Ishikawa (cell line): ENCODE results near the gene NTM.

Experiments used
- CEBPB ChIP-seq: IDR thresholded peaks from 2 replicates; pipeline ENCODE4 v1.6.1; 2012
- CREB1 ChIP-seq: IDR thresholded peaks from 2 replicates; pipeline ENCODE4 v1.6.1; 2012; ENCODE audit warnings: low read depth
- EGR1 ChIP-seq: IDR thresholded peaks from 2 replicates; pipeline ENCODE4 v1.6.1; 2012
- EP300 ChIP-seq: IDR thresholded peaks from 2 replicates; pipeline ENCODE4 v1.6.1; 2012; ENCODE audit warnings: borderline replicate concordance
- FOXM1 ChIP-seq: IDR thresholded peaks from 2 replicates; pipeline ENCODE4 v1.6.1; 2012; ENCODE audit warnings: low read depth, borderline replicate concordance
- MAX ChIP-seq: IDR thresholded peaks from 2 replicates; pipeline ENCODE4 v1.6.1; 2012
- NFIC ChIP-seq: IDR thresholded peaks from 2 replicates; pipeline ENCODE4 v1.6.1; 2012
- RAD21 ChIP-seq: IDR thresholded peaks from 2 replicates; pipeline ENCODE4 v1.6.1; 2012; ENCODE audit warnings: low read depth
- TAF1 ChIP-seq: IDR thresholded peaks from 2 replicates; pipeline ENCODE4 v1.6.1; 2012; ENCODE audit warnings: low read depth, mild to moderate bottlenecking
- TCF12 ChIP-seq: IDR thresholded peaks from 2 replicates; pipeline ENCODE4 v1.6.1; 2012; ENCODE audit warnings: low read depth
- TEAD4 ChIP-seq: IDR thresholded peaks from 2 replicates; pipeline ENCODE4 v1.6.1; 2012
- USF1 ChIP-seq: IDR thresholded peaks from 2 replicates; pipeline ENCODE4 v1.6.1; 2012
- YY1 ChIP-seq: IDR thresholded peaks from 2 replicates; pipeline ENCODE4 v1.6.1; 2012; ENCODE audit warnings: low read depth
- ZBTB7A ChIP-seq: IDR thresholded peaks from 2 replicates; pipeline ENCODE4 v1.6.1; 2012; ENCODE audit warnings: low read depth
- TF ChIP-seq, protein P1 (sequence below): IDR thresholded peaks from 2 replicates; pipeline ENCODE4 v1.6.1; 2012; ENCODE audit warnings: low read depth, mild to moderate bottlenecking

The NTM gene

DNA sequence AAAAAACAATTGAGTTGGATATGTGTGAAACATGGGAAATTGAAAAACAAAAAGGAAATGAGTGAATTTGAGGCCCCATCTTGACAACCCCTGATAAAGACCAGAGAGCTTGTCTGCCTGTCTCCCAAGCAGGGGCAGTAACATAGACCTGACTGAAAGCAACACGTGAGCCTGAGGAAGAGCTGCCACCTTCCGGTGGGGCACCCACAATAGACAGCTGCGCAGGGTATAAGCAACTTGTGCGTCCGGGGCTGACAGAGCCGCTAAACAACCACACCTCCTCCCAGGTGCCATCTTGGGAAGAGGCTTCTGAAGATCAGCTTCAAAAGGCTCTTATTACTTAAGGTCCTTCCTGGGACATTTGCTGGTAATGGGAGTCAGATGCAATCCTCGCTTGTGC is 166.8 kb downstream of the NTM start:
- TF ChIP-seq RAD21 (0 out of 2 replicates have a peak, but pooled peaks have one; percentile 2), TAF1 (no peak), USF1 (no peak), TEAD4 (no peak), CREB1 (no peak), CEBPB (no peak)

- TF ChIP-seq YY1 (no peak), EGR1 (no peak), TAF1 (no peak), TEAD4 (no peak), EP300 (no peak), MAX (no peak), NFIC (no peak), ZBTB7A (no peak)
Measured at GRCh38 chr11:131537748-131538147, 167.3 kb downstream of the NTM start.

DNA sequence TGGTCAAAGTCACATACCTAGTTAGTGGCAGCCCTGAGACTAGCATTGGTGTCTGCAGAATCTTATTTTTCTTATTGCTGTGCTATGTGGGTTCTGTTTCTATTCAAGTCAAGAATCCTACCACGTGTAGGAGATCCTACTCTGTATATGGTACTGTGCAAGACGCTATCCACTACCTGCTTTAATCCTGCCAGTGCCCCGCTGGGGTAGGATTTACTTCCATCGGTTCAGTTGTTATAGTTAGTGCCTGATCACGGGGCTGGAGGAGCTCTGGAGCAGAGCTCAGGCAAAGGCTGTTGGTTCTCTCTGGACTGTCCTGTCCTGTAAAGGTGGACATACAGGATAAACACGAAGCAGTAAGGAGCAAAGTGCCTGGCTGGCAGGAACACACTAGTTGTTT is 167.9 kb downstream of the NTM start:
- TF ChIP-seq RAD21 = no peak
- no peak for TF ChIP-seq TCF12
- TF ChIP-seq EP300 = no peak
- no peak for TF ChIP-seq ZBTB7A
- TF ChIP-seq YY1 = no peak
- TF ChIP-seq NFIC = no peak
- TF ChIP-seq, protein P1, sequence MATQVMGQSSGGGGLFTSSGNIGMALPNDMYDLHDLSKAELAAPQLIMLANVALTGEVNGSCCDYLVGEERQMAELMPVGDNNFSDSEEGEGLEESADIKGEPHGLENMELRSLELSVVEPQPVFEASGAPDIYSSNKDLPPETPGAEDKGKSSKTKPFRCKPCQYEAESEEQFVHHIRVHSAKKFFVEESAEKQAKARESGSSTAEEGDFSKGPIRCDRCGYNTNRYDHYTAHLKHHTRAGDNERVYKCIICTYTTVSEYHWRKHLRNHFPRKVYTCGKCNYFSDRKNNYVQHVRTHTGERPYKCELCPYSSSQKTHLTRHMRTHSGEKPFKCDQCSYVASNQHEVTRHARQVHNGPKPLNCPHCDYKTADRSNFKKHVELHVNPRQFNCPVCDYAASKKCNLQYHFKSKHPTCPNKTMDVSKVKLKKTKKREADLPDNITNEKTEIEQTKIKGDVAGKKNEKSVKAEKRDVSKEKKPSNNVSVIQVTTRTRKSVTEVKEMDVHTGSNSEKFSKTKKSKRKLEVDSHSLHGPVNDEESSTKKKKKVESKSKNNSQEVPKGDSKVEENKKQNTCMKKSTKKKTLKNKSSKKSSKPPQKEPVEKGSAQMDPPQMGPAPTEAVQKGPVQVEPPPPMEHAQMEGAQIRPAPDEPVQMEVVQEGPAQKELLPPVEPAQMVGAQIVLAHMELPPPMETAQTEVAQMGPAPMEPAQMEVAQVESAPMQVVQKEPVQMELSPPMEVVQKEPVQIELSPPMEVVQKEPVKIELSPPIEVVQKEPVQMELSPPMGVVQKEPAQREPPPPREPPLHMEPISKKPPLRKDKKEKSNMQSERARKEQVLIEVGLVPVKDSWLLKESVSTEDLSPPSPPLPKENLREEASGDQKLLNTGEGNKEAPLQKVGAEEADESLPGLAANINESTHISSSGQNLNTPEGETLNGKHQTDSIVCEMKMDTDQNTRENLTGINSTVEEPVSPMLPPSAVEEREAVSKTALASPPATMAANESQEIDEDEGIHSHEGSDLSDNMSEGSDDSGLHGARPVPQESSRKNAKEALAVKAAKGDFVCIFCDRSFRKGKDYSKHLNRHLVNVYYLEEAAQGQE = no peak
- no peak for TF ChIP-seq USF1
- TF ChIP-seq CREB1 = no peak
- no peak for TF ChIP-seq TAF1
- no peak for TF ChIP-seq FOXM1
- TF ChIP-seq MAX = no peak

GRCh38 chr11:131540676-131541075 is 170.3 kb downstream of the NTM start:
- TF ChIP-seq MAX = no peak
- no peak for TF ChIP-seq YY1
- no peak for TF ChIP-seq USF1
- no peak for TF ChIP-seq ZBTB7A
- TF ChIP-seq FOXM1 = no peak
- TF ChIP-seq RAD21 = no peak
- TF ChIP-seq NFIC = no peak
- TF ChIP-seq EGR1 = no peak
- no peak for TF ChIP-seq TEAD4
- no peak for TF ChIP-seq TCF12
- TF ChIP-seq CEBPB = no peak
- no peak for TF ChIP-seq CREB1
- TF ChIP-seq, protein P1 = no peak
- no peak for TF ChIP-seq TAF1
- no peak for TF ChIP-seq EP300

- no peak for TF ChIP-seq NFIC
- TF ChIP-seq TCF12 = no peak
Measured at GRCh38 chr11:131543389-131544025, 173.1 kb downstream of the NTM start.

DNA sequence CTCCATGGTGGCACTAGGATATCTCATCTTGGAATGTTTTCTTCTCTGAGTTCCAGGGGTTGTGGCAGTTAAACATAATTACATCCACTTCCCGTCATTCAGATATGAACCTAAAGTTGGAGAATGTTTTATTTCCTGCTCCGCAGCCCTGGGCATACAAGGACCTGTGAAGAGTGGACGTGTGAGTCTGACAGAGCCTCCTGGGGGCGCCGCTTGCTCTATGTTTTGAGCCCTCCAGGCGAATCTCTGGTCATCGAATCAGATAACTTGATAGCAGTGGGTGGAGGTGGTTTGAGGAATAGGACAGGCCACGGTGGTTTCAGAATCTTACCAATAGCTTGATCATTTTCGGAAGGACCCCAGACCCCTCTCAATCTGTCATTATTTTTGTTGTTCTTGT is 174.2 kb downstream of the NTM start:
- no peak for TF ChIP-seq RAD21
- TF ChIP-seq EGR1 = no peak
- no peak for TF ChIP-seq USF1
- no peak for TF ChIP-seq MAX
- no peak for TF ChIP-seq CREB1
- no peak for TF ChIP-seq TCF12
- TF ChIP-seq YY1 = no peak
- no peak for TF ChIP-seq EP300
- TF ChIP-seq ZBTB7A = no peak
- TF ChIP-seq CEBPB = no peak
